BLaER1 (cell line): ENCODE data around the gene BANP.
"Not testable (repeated sequence)": the region's sequence is repeated elsewhere in the genome, so short reads cannot be mapped to it uniquely, and the experiment has no call there.

Experiments used
- H3K27ac ChIP-seq: shearing (Covaris generic); formaldehyde crosslinking; 2 replicates; pipeline ENCODE4 v1.8.1; 2022
- H3K27me3 ChIP-seq: shearing (Covaris generic); formaldehyde crosslinking; 2 replicates; pipeline ENCODE4 v1.8.1; 2022
- H3K36me3 ChIP-seq: shearing (Covaris generic); formaldehyde crosslinking; 2 replicates; pipeline ENCODE4 v1.8.1; 2022
- H3K4me1 ChIP-seq: shearing (Covaris generic); formaldehyde crosslinking; 2 replicates; pipeline ENCODE4 v1.8.1; 2022
- H3K4me2 ChIP-seq: shearing (Covaris generic); formaldehyde crosslinking; 2 replicates; pipeline ENCODE4 v1.8.1; 2022
- H3K4me3 ChIP-seq: shearing (Covaris generic); formaldehyde crosslinking; 2 replicates; pipeline ENCODE4 v1.8.1; 2022
- H3K9ac ChIP-seq: shearing (Covaris generic); formaldehyde crosslinking; 2 replicates; pipeline ENCODE4 v1.8.1; 2022
- H3K9me3 ChIP-seq: shearing (Covaris generic); formaldehyde crosslinking; 2 replicates; pipeline ENCODE4 v1.8.1; 2022
- H4K20me1 ChIP-seq: shearing (Covaris generic); formaldehyde crosslinking; 2 replicates; pipeline ENCODE4 v1.8.1; 2022
- Cebpa-rat ChIP-seq: shearing (Covaris generic); IDR thresholded peaks from 2 replicates; pipeline ENCODE4 v1.8.1; 2022

BANP gene

DNA sequence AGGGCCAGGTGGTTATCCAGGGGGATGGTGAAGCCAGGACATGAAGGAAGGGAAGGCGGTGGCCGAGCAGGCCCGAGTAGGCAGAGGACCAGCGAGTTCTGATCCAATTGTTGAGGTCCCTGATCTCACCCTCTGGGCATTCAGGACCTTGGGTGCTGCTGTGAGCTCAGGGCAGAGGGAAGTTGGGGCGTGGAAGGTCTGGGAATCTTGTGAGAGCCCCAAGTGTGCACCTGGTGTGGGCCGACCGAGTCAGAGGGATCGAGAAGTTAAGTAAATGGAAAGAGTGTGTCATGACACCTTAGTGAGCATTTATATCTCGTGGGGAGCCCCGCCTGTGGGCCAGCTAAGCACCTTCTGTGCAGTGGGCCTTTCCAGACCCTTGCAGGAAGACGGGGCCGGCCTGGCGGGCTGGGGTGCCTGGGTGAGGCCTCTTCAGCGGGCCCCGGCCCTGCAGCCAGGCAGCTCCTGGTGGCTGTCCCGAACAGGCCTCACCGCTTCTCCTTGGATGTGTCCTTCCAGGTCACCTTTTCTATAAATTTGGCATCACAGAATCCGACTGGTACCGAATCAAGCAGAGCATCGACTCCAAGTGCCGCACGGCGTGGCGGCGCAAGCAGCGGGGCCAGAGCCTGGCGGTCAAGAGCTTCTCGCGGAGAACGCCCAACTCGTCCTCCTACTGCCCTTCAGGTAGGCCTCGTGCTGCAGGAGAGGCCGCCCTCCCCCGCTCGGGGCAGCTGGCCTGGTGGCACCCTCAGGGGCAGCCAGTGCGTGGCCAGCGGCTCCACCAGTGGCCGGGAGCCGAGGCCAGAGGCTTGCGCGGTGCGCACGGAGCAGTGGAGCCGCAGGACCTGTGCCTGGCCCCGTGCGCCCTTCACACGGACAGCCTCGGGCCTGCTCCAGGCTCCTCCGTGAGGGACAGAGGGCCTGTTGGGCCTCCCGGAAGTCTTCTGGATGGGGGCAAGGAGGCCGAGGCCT, 76.0 kb downstream of the BANP start:
- Histone ChIP-seq H3K4me3 (no peak overlapping the region), H3K4me1 (peaks cover 41% of the 10 kb centered on the region), H3K27me3 (no peaks in the 10 kb centered on the region), H4K20me1 (peaks cover 11% of the 10 kb centered on the region; the same call in 1 of the 2 replicates), H3K9ac (no peak overlapping the region), H3K9me3 (no peaks in the 10 kb centered on the region), H3K27ac (peak overlapping the region; percentile 35; the same call in 1 of the 2 replicates), H3K36me3 (peaks cover 54% of the 10 kb centered on the region), H3K4me2 (no peak overlapping the region)
- TF ChIP-seq Cebpa-rat = no peak

GRCh38 chr16:88028177-88028930, 77.1 kb downstream of the BANP start:
- H3K27me3 ChIP-seq, H3K4me2 ChIP-seq, H3K27ac ChIP-seq, H3K9ac ChIP-seq, H3K4me3 ChIP-seq, H3K9me3 ChIP-seq: not testable (repeated sequence)
- Histone ChIP-seq H4K20me1 (peaks cover 11% of the 10 kb centered on the region; the same call in 1 of the 2 replicates), H3K4me1 (peaks cover 30% of the 10 kb centered on the region), H3K36me3 (peaks cover 49% of the 10 kb centered on the region)

DNA sequence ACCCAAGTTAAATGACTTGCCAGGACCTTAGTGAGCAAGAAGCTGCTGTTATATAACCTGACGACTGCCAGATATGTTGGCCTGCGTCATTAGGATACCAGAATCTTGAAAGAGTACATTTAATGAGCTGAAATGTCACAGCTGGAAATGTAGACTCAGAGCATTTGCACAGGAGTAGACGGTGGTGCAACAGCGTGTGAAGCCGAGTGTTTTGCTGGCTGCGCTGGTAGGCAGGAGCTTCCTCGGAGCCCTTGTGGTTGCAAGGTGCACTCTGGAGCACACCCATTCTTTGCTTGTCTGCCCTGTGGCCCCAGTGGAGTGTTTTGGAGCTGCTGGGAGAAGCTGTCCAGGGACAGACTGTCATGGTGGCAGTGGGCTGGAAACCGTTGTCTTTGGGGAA, 79.3 kb downstream of the BANP start:
- no peaks in the 10 kb centered on the region for H3K9me3 ChIP-seq
- H4K20me1 ChIP-seq = no peaks in the 10 kb centered on the region
- H3K36me3 ChIP-seq = peaks cover 60% of the 10 kb centered on the region
- H3K27ac ChIP-seq = no peak overlapping the region
- no peak for TF ChIP-seq Cebpa-rat
- H3K4me3 ChIP-seq = no peak overlapping the region
- no peak overlapping the region for H3K9ac ChIP-seq
- no peaks in the 10 kb centered on the region for H3K27me3 ChIP-seq
- no peak overlapping the region for H3K4me2 ChIP-seq
- peaks cover 10% of the 10 kb centered on the region for H3K4me1 ChIP-seq

DNA sequence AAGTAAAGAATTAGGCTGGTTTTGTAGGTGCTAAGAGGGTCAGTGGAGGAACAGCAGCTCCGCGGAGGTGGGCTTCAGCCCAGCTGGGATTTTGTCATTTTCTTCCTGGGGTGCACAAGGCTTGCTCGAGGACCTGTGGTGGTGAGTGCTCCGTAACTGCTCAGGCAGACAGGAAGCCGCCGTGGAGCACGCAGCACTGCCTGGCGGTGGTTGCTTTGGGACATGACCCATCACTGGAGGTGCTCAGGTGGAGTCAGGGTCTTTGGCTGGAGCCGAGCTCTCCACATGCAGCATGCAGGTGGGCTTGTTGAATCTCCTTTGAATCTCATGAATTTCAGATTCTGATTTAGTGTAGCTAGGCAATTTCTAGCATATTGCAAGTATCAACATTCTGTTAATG, 79.7 kb downstream of the BANP start:
- not testable (repeated sequence) for H3K9ac ChIP-seq, H3K9me3 ChIP-seq, H3K27ac ChIP-seq, H3K4me3 ChIP-seq, H4K20me1 ChIP-seq, H3K4me1 ChIP-seq, H3K27me3 ChIP-seq, H3K4me2 ChIP-seq
- H3K36me3 ChIP-seq = peaks cover 64% of the 10 kb centered on the region

GRCh38 chr16:88033003-88033740, 81.9 kb downstream of the BANP start:
- H3K4me2 ChIP-seq, H3K9me3 ChIP-seq, H3K4me1 ChIP-seq, H3K4me3 ChIP-seq, H3K27ac ChIP-seq, H3K9ac ChIP-seq, H4K20me1 ChIP-seq, H3K27me3 ChIP-seq: not testable (repeated sequence)
- H3K36me3 ChIP-seq = peaks cover 51% of the 10 kb centered on the region

DNA sequence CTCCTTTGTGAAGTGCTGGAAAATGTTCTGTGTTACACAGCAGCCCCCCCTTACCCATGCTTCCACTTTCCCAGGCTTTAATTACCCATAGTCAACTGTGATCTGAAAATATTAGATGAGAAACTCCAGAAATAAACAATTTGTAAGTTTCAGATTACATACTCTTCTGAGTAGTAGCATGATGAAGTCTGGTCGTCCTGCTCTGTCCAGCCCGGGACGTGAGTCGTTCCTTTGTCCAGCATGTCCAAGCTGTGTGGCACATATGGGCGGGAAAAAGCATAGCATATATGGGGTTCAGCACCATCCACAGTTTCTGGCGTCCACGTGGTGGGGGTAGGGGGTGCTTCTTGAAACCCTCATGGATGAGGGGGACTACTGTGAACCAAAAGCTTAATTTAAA, 83.5 kb downstream of the BANP start:
- Histone ChIP-seq H3K36me3 (peaks cover 59% of the 10 kb centered on the region), H3K4me2 (no peak overlapping the region), H3K9me3 (no peaks in the 10 kb centered on the region), H3K4me3 (no peak overlapping the region), H3K27me3 (no peaks in the 10 kb centered on the region), H3K9ac (no peak overlapping the region), H3K4me1 (no peaks in the 10 kb centered on the region), H4K20me1 (no peaks in the 10 kb centered on the region), H3K27ac (no peak overlapping the region)
- TF ChIP-seq Cebpa-rat = no peak

GRCh38 chr16:88035292-88035691, 84.1 kb downstream of the BANP start:
- Histone ChIP-seq H3K9ac (no peak overlapping the region), H3K4me2 (no peak overlapping the region), H3K4me3 (no peak overlapping the region), H3K36me3 (peaks cover 64% of the 10 kb centered on the region), H4K20me1 (no peaks in the 10 kb centered on the region), H3K27ac (no peak overlapping the region), H3K9me3 (no peaks in the 10 kb centered on the region), H3K4me1 (no peaks in the 10 kb centered on the region), H3K27me3 (no peaks in the 10 kb centered on the region)
- TF ChIP-seq Cebpa-rat = no peak

- not testable (repeated sequence) for H3K27me3 ChIP-seq, H3K4me2 ChIP-seq, H3K27ac ChIP-seq, H3K4me3 ChIP-seq, H3K9me3 ChIP-seq, H3K9ac ChIP-seq, H4K20me1 ChIP-seq, H3K4me1 ChIP-seq
- H3K36me3 ChIP-seq = peaks cover 61% of the 10 kb centered on the region
Measured at GRCh38 chr16:88035884-88036639, 84.8 kb downstream of the BANP start.

DNA sequence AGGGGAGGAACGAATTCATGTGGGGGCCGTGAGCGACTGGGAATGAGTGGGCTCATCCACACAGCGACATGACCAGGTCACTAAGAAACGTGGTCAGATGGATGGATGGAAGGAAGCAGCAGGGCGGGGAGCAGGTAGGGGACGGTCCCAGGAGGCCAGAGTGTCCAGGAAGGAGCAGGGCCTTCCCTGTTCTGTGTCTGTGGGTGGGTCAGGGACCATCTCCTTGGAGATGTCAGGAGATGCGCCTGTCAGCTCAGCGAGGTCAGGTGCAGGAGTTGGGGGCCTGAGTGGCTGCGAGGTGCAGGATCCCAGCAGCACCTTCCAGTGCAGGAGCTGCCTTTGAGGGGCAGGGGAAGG, 85.4 kb downstream of the BANP start:
- not testable (repeated sequence) for H3K9ac ChIP-seq, H3K4me2 ChIP-seq, H3K27ac ChIP-seq, H3K9me3 ChIP-seq, H3K4me1 ChIP-seq, H3K27me3 ChIP-seq, H4K20me1 ChIP-seq, H3K4me3 ChIP-seq
- H3K36me3 ChIP-seq = peaks cover 61% of the 10 kb centered on the region

- H3K4me2 ChIP-seq, H3K9me3 ChIP-seq, H4K20me1 ChIP-seq, H3K4me3 ChIP-seq, H3K27me3 ChIP-seq, H3K9ac ChIP-seq, H3K4me1 ChIP-seq, H3K27ac ChIP-seq: not testable (repeated sequence)
- H3K36me3 ChIP-seq = peaks cover 55% of the 10 kb centered on the region
Measured at GRCh38 chr16:88037359-88037758, 86.1 kb downstream of the BANP start.

DNA sequence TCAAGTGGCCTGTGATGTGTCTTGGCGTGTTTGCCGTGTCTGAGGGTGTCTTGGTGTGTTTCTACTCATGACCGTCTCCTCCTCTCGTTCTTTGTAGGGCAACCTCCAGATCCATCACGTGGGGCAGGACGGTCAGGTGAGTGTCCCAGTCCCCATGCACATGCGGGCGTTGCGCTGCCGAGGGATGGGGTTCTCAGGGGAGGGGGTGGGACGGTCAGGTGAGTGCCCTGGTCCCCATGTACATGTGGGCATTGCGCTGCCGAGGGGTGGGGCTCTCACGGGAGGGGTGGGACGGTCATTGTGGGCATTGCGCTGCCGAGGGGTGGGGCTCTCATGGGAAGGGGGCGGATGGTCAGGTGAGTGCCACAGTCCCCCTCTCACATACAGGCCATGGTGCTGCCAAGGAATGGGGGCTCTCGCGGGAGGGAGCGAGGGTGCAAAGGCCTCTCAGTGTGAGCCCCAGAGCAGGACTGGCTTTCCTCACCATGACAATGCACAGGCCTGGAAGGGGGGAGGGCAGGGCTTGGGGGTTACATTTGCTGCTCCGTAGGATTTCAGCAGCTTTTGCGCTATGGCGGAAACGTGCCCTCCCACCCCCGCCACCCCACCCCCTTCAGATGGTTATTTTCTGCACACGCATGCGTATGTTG, 86.8 kb downstream of the BANP start:
- not testable (repeated sequence) for H3K4me1 ChIP-seq, H3K4me3 ChIP-seq, H3K9me3 ChIP-seq, H3K4me2 ChIP-seq, H4K20me1 ChIP-seq, H3K9ac ChIP-seq, H3K27me3 ChIP-seq, H3K27ac ChIP-seq
- H3K36me3 ChIP-seq = peaks cover 52% of the 10 kb centered on the region

GRCh38 chr16:88038526-88038908, 87.3 kb downstream of the BANP start:
- not testable (repeated sequence) for H3K27me3 ChIP-seq, H3K4me3 ChIP-seq, H3K4me1 ChIP-seq, H3K9me3 ChIP-seq, H3K4me2 ChIP-seq, H3K9ac ChIP-seq, H3K27ac ChIP-seq, H4K20me1 ChIP-seq
- peaks cover 47% of the 10 kb centered on the region for H3K36me3 ChIP-seq
